A549 (cell line): ENCODE results near the gene LMF1.

Source experiments
- CHD2 ChIP-seq: fragments of 150-350 bp; IDR thresholded peaks from 2 replicates; pipeline ENCODE4 v1.6.1; 2014; ENCODE audit warnings: low read length; ENCODE audit not compliant: partially characterized antibody
- CTCF ChIP-seq: fragments of >200 bp; sonication (Bioruptor Twin); formaldehyde crosslinking; IDR thresholded peaks from 3 replicates; pipeline ENCODE4 v1.5.1; 2016
- EP300 ChIP-seq, 2 experiments: fragments of >200 bp; sonication (Bioruptor Twin); formaldehyde crosslinking; IDR thresholded peaks; 2 replicates in 1 of 2; 3 replicates in 1 of 2; pipeline ENCODE4 v1.6.1; 2016 to 2017
- NFE2L2 ChIP-seq: fragments of 150-350 bp; conservative IDR thresholded peaks from 2 replicates; pipeline ENCODE4 v1.6.1; 2014; ENCODE audit warnings: low read length
- NPAS2 ChIP-seq: fragments of 250-450 bp; sonication (Bioruptor Pico); IDR thresholded peaks from 2 replicates; pipeline ENCODE4 v1.8.0; 2022; ENCODE audit warnings: mild to moderate bottlenecking, moderate library complexity, borderline replicate concordance
- PBX3 ChIP-seq: IDR thresholded peaks from 2 replicates; pipeline ENCODE4 v1.6.1; 2012
- POLR2A ChIP-seq: IDR thresholded peaks from 2 replicates; pipeline ENCODE4 v1.6.1; 2012; ENCODE audit warnings: mild to moderate bottlenecking, low read length
- RAD21 ChIP-seq, 2 experiments: fragments of >200 bp in 1 of 2; sonication (Bioruptor Twin) in 1 of 2; formaldehyde crosslinking in 1 of 2; IDR thresholded peaks in 1 of 2; conservative IDR thresholded peaks in 1 of 2; 2 replicates in 1 of 2; 3 replicates in 1 of 2; pipeline ENCODE4 v1.6.1; 2012 to 2018; ENCODE audit warnings: inconsistent platforms in 1 of 2
- TF ChIP-seq, protein P1 (sequence below): fragments of 200-600 bp; sonication (generic); IDR thresholded peaks from 2 replicates; pipeline ENCODE4 v1.6.1; 2016; ENCODE audit warnings: antibody characterized with exemption, mild to moderate bottlenecking, moderate library complexity

DNA sequence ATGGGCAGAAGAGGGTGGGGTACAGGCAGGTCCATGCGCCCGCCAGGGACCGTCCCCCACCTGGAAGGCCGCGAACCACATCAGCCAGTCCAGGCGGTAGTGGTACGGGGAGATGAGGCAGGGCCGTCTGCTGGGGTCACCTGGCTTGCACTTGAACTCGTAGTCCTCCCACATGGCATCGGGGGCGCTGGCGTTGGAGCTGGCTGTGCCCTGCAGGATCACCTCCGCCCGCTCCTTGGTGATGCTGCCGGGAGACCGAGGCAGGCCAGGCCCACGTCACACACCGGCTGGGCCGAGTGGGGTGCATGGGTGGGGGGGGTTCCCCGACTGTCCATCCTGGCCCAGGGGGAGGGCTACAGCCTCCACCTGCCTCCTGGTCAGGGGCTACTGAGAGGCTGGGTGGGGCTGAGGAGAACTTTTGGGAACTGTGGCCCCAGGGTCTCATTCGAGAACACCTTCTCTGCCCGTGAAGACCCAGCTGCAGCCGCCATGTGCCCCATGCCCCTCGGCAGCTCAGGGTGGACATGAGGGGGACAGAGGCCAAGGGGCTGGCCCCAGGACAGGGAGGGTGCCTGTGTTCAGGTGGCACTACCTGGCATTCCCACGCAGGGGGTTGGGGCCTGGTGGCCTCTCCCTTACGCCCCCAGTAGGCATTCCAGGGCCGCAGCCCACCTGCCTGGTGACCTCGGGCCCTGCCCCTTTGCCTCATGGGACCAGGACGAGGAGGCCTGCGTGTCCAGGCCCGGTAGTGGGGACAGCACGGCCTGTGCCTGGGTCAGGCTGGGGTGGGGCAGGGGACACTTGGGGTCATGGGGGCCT, 100.8 kb downstream of the LMF1 start:
- TF ChIP-seq NPAS2 (CRISPR knock-in tag) (no peak), PBX3 (no peak), EP300 (IDR thresholded peaks at IDR 0.05) (no peak), RAD21 (conservative IDR thresholded peaks at IDR 0.05 in 1 of 2, IDR thresholded peaks at IDR 0.05 in 1 of 2) (no peak), NFE2L2 (no peak), CTCF (no peak), POLR2A (no peak), CHD2 (no peak)
- TF ChIP-seq, protein P1, sequence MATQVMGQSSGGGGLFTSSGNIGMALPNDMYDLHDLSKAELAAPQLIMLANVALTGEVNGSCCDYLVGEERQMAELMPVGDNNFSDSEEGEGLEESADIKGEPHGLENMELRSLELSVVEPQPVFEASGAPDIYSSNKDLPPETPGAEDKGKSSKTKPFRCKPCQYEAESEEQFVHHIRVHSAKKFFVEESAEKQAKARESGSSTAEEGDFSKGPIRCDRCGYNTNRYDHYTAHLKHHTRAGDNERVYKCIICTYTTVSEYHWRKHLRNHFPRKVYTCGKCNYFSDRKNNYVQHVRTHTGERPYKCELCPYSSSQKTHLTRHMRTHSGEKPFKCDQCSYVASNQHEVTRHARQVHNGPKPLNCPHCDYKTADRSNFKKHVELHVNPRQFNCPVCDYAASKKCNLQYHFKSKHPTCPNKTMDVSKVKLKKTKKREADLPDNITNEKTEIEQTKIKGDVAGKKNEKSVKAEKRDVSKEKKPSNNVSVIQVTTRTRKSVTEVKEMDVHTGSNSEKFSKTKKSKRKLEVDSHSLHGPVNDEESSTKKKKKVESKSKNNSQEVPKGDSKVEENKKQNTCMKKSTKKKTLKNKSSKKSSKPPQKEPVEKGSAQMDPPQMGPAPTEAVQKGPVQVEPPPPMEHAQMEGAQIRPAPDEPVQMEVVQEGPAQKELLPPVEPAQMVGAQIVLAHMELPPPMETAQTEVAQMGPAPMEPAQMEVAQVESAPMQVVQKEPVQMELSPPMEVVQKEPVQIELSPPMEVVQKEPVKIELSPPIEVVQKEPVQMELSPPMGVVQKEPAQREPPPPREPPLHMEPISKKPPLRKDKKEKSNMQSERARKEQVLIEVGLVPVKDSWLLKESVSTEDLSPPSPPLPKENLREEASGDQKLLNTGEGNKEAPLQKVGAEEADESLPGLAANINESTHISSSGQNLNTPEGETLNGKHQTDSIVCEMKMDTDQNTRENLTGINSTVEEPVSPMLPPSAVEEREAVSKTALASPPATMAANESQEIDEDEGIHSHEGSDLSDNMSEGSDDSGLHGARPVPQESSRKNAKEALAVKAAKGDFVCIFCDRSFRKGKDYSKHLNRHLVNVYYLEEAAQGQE: no peak
